DND-41 (cell line): ENCODE measurements around the gene AKIRIN2.

ENCODE experiments used
- ATAC-seq: fragments of 200-7000 bp; cut with Tn5 transposase; 3 replicates; pipeline ENCODE4 v1.9.1; 2021; ENCODE audit warnings: low read depth; ENCODE audit not compliant: insufficient read depth
- DNase-seq: peaks from one replicate; pipeline ENCODE4 v3.0.0-alpha.2; 2020
- H2AFZ ChIP-seq: 2 replicates; pipeline ENCODE4 v1.6.0; 2012; ENCODE audit warnings: low read depth, low read length
- H3K27ac ChIP-seq: 2 replicates; pipeline ENCODE4 v1.5.1; 2012; ENCODE audit warnings: low read length, inconsistent platforms
- H3K27me3 ChIP-seq: fragments of 200-600 bp; sonication (generic); 2 replicates; pipeline ENCODE4 v1.6.0; 2012; ENCODE audit warnings: low read length, mild to moderate bottlenecking, inconsistent platforms; ENCODE audit not compliant: insufficient read depth, poor library complexity
- H3K36me3 ChIP-seq: 2 replicates; pipeline ENCODE4 v1.5.1; 2012; ENCODE audit warnings: low read length, inconsistent platforms; ENCODE audit not compliant: insufficient read depth
- H3K4me1 ChIP-seq: 2 replicates; pipeline ENCODE4 v1.5.1; 2012; ENCODE audit warnings: mild to moderate bottlenecking, low read length; ENCODE audit not compliant: insufficient read depth
- H3K4me2 ChIP-seq: 2 replicates; pipeline ENCODE4 v1.6.0; 2012; ENCODE audit warnings: mild to moderate bottlenecking, moderate library complexity, low read length, inconsistent platforms; ENCODE audit not compliant: insufficient read depth
- H3K4me3 ChIP-seq, 2 experiments: fragments of 200-600 bp in 1 of 2; shearing (Covaris generic) in 1 of 2; 2 replicates each; pipeline ENCODE4 v1.5.1; 2012 to 2016; ENCODE audit warnings: inconsistent platforms in 2 of 2, low read length in 2 of 2, mild to moderate bottlenecking in 2 of 2, low read depth in 1 of 2, moderate library complexity in 1 of 2
- H3K79me2 ChIP-seq: 2 replicates; pipeline ENCODE4 v1.6.0; 2012; ENCODE audit warnings: low read length, inconsistent platforms; ENCODE audit not compliant: insufficient read depth
- H3K9ac ChIP-seq: 2 replicates; pipeline ENCODE4 v1.6.0; 2012; ENCODE audit warnings: low read depth, mild to moderate bottlenecking, inconsistent platforms, low read length, moderate library complexity
- H3K9me3 ChIP-seq: 2 replicates; pipeline ENCODE4 v1.5.1; 2012; ENCODE audit warnings: low read length, moderate library complexity, mild to moderate bottlenecking, inconsistent platforms; ENCODE audit not compliant: insufficient read depth, severe bottlenecking
- H4K20me1 ChIP-seq: 2 replicates; pipeline ENCODE4 v1.6.0; 2012; ENCODE audit warnings: low read length; ENCODE audit not compliant: insufficient read depth
- EZH2 ChIP-seq: IDR thresholded peaks from 3 replicates; pipeline ENCODE4 v1.6.1; 2012; ENCODE audit warnings: borderline replicate concordance, low read depth, mild to moderate bottlenecking, moderate library complexity, low read length, inconsistent platforms; ENCODE audit not compliant: severe bottlenecking
- TF ChIP-seq, protein P1 (sequence below): IDR thresholded peaks from 2 replicates; pipeline ENCODE4 v1.5.1; 2012; ENCODE audit warnings: borderline replicate concordance, low read length, moderate library complexity, mild to moderate bottlenecking; ENCODE audit not compliant: poor library complexity, severe bottlenecking; ENCODE audit errors: extremely low read depth

Gene AKIRIN2

DNA sequence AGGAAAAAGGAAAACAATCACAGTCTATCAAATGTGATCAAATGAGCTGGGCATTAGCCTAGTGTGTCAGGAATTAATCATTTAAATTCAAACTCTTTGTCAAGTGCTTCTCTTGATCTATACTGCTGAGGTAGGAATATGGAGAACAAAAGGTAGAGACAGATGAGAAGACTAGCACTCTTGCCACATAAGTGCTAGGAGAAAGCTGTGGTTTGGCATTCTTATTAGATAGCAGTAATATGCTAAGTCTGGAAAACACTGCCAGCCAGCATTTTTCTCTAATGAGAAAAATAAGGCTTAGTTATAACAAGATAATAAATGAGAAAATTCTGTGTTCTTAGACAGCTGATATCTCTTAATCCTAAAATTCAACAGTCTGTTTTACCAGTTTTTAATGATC lies 73.2 kb downstream of the AKIRIN2 start:
- no peaks in the 10 kb centered on the region for H3K27me3 ChIP-seq
- DNase-seq (no peak), ATAC-seq (no peak)
- H2AFZ ChIP-seq, result no peak overlapping the region
- TF ChIP-seq, protein P1, sequence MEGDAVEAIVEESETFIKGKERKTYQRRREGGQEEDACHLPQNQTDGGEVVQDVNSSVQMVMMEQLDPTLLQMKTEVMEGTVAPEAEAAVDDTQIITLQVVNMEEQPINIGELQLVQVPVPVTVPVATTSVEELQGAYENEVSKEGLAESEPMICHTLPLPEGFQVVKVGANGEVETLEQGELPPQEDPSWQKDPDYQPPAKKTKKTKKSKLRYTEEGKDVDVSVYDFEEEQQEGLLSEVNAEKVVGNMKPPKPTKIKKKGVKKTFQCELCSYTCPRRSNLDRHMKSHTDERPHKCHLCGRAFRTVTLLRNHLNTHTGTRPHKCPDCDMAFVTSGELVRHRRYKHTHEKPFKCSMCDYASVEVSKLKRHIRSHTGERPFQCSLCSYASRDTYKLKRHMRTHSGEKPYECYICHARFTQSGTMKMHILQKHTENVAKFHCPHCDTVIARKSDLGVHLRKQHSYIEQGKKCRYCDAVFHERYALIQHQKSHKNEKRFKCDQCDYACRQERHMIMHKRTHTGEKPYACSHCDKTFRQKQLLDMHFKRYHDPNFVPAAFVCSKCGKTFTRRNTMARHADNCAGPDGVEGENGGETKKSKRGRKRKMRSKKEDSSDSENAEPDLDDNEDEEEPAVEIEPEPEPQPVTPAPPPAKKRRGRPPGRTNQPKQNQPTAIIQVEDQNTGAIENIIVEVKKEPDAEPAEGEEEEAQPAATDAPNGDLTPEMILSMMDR, result no peak
- no peak for TF ChIP-seq EZH2
- no peak overlapping the region for H3K4me2 ChIP-seq
- no peaks in the 10 kb centered on the region for H3K79me2 ChIP-seq
- H3K9me3 ChIP-seq, result no peaks in the 10 kb centered on the region
- peaks cover 26% of the 10 kb centered on the region for H3K36me3 ChIP-seq
- H3K4me1 ChIP-seq, result no peaks in the 10 kb centered on the region
- no peak overlapping the region for H3K27ac ChIP-seq
- H4K20me1 ChIP-seq, result no peaks in the 10 kb centered on the region
- no peak overlapping the region for H3K4me3 ChIP-seq
- H3K9ac ChIP-seq, result no peak overlapping the region

DNA sequence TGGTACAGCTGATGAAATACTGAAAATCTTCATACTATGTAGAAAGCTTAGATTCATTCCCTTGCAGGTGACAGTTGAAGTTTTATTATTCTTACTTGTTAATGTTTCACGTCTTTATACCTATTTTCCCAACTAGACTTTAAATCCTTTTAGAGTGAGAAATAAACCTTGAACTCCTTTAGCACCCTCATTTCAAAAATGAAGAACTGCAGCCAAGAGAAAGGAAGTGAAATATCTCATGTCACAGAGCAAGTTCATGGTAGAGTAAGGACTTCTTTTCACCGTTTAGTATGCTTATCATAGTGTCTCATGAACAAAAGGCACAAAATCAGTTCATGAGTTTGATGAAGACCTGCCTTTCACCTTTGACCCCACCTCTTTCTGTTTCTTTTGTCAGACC lies 73.6 kb downstream of the AKIRIN2 start:
- Histone ChIP-seq H3K9me3 (no peaks in the 10 kb centered on the region), H3K4me3 (no peak overlapping the region), H3K27ac (no peak overlapping the region), H4K20me1 (no peaks in the 10 kb centered on the region), H3K36me3 (peaks cover 30% of the 10 kb centered on the region), H3K79me2 (no peaks in the 10 kb centered on the region), H3K4me1 (no peaks in the 10 kb centered on the region), H3K27me3 (no peaks in the 10 kb centered on the region), H2AFZ (no peak overlapping the region), H3K4me2 (no peak overlapping the region), H3K9ac (no peak overlapping the region)
- ATAC-seq, result no peak
- no peak for TF ChIP-seq EZH2
- TF ChIP-seq, protein P1, result no peak
- DNase-seq, result no peak
